Astrocyte of the cerebellum (primary cell): ENCODE results near the gene TUBGCP6.
A peak's percentile ranks its signal among the peaks of the same experiment; 100 is the strongest.
"Not testable (repeated sequence)": the region's sequence is repeated elsewhere in the genome, so short reads cannot be mapped to it uniquely, and the experiment has no call there.

Experiments used
- DNase-seq: peaks from one replicate; pipeline ENCODE4 v3.0.0-alpha.2; 2011; ENCODE audit warnings: low read depth
- H3K4me3 ChIP-seq: 2 replicates; pipeline ENCODE4 v1.5.1; 2011; ENCODE audit warnings: mild to moderate bottlenecking, low read depth, low read length, moderate library complexity
- CTCF ChIP-seq: IDR thresholded peaks from 2 replicates; pipeline ENCODE4 v1.5.1; 2012; ENCODE audit warnings: low read length, low read depth, moderate library complexity, mild to moderate bottlenecking; ENCODE audit errors: missing control alignments
- in situ Hi-C: cut with HindIII; loops from 2 replicates; pipeline ENCODE4 v1.10.0; 2017; ENCODE audit warnings: low sequenced_read_pairs

TUBGCP6 gene

DNA sequence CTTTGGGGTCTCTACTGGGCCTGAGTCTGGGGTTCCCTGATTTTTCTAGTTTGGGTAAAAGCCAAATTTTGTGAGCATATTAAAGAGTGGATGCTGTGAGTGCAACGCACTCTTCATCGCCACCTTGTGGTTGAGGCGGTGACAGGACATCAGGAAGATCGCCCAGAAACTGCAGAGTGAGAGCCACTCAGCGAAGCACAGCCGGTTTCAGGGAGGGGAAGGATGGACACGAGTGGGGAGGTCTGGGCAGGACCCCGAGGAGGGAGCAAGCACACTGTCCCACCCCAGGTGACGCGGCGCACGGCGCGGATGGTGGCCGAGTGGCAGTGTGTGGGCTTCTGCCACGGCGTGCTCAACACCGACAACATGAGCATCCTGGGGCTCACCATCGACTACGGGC, 34.9 kb downstream of the TUBGCP6 start:
- DNase-seq = peak; percentile 45
- TF ChIP-seq CTCF = peak; percentile 94
- H3K4me3 ChIP-seq = no peak overlapping the region
- in situ Hi-C loops = no loop called here

- no peak for TF ChIP-seq CTCF
- DNase-seq = no peak
- H3K4me3 ChIP-seq = no peak overlapping the region
- in situ Hi-C loops = no loop called here
These were observed 35.6 kb downstream of the TUBGCP6 start for GRCh38 chr22:50208939-50209892.

DNA sequence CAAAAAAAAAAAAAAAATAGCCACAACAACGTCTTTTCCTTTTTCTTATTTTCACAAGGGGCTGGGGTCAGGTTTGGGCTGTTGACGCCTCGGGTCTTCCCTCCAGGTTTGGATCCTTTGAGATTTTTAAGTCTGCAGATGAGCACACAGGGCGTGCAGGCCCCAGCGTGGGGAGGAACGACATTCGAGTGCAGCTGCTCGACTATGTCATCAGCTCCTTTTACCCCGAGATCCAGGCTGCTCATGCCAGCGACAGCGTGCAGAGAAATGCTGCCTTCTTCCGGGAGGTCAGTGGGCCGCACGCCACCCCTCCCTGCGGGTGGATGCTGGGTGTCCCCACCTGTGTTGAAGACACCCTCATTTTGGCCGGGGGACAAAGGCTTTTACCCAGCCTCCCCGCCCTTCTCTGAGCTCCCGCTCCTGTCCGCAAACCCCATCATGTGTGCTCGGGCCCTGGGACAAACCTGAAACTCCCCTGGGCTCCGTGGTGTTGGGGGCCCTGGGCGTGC, 36.3 kb downstream of the TUBGCP6 start:
- no peak for TF ChIP-seq CTCF

DNA sequence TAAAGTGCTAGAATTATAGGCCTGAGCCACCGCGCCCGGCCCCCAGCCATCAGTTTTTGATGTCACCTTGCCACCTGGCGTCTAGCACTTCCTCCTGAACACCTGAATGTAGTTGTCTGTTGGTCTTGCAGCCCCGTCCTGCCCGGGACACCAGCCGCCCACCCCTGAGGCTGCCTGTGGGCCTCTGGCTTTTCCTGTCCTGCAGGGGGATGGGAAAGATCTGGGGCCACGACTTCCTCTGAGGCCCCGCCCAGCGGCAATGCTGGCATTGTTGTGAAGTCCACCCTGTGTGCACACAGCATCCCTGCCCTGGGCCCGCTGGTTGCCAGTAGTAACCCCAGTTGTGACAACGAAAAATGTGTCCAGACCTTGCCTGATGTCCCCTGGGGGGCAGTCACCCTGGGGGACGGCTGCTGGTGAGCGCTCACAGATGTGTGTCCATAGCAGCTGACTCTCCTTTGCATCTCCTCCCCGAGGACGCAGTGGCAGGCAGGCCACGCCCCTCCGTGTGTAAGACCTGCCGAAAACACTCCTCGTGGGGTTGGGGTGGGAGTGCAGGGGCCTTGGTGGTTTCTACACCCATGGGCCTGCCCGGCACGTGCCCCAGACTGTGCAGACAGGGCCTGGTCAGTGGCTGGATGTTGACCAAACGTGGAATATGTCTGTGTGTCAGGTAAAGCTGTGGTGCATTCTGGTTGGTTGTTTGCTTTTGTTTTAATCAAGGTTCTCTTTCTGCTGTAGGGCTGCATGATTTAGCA, 37.3 kb downstream of the TUBGCP6 start:
- DNase-seq = no peak

More for the DNA sequence above, 36.3 kb downstream of the TUBGCP6 start:
- no peak for DNase-seq
- no peak overlapping the region for H3K4me3 ChIP-seq
- in situ Hi-C loops = no loop called here

DNA sequence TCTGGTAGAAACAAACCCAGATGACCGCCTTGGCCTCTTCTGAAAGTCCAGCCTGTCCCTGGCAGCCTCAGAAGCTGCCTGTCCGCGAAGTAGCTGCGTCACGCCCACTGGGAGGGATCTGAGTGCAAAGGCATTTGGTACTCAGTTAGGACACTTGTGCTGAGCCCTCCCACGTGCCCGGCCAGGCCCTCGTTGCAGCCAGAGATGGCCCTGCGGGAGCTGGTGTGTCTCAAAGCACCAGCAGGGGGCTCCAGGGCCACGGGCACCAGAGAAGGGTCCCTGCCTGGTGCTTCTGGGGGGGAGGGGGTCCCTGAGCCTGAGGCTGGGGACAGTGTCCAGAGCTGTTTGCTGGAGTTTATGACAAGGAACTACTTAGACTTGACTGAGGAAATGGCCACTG, 38.2 kb downstream of the TUBGCP6 start:
- peak; percentile 51 for TF ChIP-seq CTCF
- no peak for DNase-seq
- in situ Hi-C loops = no loop called here
- no peak overlapping the region for H3K4me3 ChIP-seq

More for the DNA sequence above, 37.3 kb downstream of the TUBGCP6 start:
- no peak for TF ChIP-seq CTCF
- in situ Hi-C loops = no loop called here
- H3K4me3 ChIP-seq = no peak overlapping the region

GRCh38 chr22:50205781-50206569, 38.8 kb downstream of the TUBGCP6 start:
- no peak overlapping the region for H3K4me3 ChIP-seq
- no peak for DNase-seq
- no peak for TF ChIP-seq CTCF
- in situ Hi-C loops = no loop called here

GRCh38 chr22:50204998-50205397, 39.8 kb downstream of the TUBGCP6 start:
- DNase-seq, in situ Hi-C loops, H3K4me3 ChIP-seq: not testable (repeated sequence)
